ENCODE data around the gene POP5.
"Not testable (repeated sequence)": the region's sequence is repeated elsewhere in the genome, so short reads cannot be mapped to it uniquely, and the experiment has no call there.

The POP5 gene

GRCh38 chr12:120580787-120581723 is at the start of gene POP5:
Gene POP5 (minus strand): TSS chr12:120581402. CDS start chr12:120581362, 40 bp downstream.
- peak; percentile 94 for DNase-seq (ENCODE audit: low read depth)

GRCh38 chr12:120630104-120630892 is 49.1 kb upstream of the POP5 start:
- DNase-seq (ENCODE audit: low read depth) = no peak

GRCh38 chr12:120628919-120629318 is 47.7 kb upstream of the POP5 start:
- DNase-seq (ENCODE audit: low read depth) = no peak

GRCh38 chr12:120625557-120626419 is 44.6 kb upstream of the POP5 start:
- DNase-seq (ENCODE audit: low read depth) = no peak

- DNase-seq (ENCODE audit: low read depth) = no peak
Observed at GRCh38 chr12:120620624-120621023, 39.4 kb upstream of the POP5 start.

- DNase-seq (ENCODE audit: low read depth) = no peak
Observed at GRCh38 chr12:120618954-120619615, 37.9 kb upstream of the POP5 start.

GRCh38 chr12:120617767-120618166 is 36.6 kb upstream of the POP5 start:
- not testable (repeated sequence) for DNase-seq (ENCODE audit: low read depth)

- DNase-seq (ENCODE audit: low read depth) = not testable (repeated sequence)
Observed at GRCh38 chr12:120617193-120617592, 36.0 kb upstream of the POP5 start.

GRCh38 chr12:120614848-120615247 is 33.6 kb upstream of the POP5 start:
- no peak for DNase-seq (ENCODE audit: low read depth)

GRCh38 chr12:120611534-120611933 is 30.3 kb upstream of the POP5 start:
- not testable (repeated sequence) for DNase-seq (ENCODE audit: low read depth)

- no peak for DNase-seq (ENCODE audit: low read depth)
Observed at GRCh38 chr12:120610560-120610959, 29.4 kb upstream of the POP5 start.

GRCh38 chr12:120602416-120602815 is 21.2 kb upstream of the POP5 start:
- DNase-seq (ENCODE audit: low read depth) = not testable (repeated sequence)

GRCh38 chr12:120599672-120600552 is 18.7 kb upstream of the POP5 start:
- DNase-seq (ENCODE audit: low read depth) = no peak

- no peak for DNase-seq (ENCODE audit: low read depth)
Observed at GRCh38 chr12:120598674-120599463, 17.7 kb upstream of the POP5 start.

- DNase-seq (ENCODE audit: low read depth) = no peak
Observed at GRCh38 chr12:120597861-120598260, 16.7 kb upstream of the POP5 start.

GRCh38 chr12:120596901-120597300 is 15.7 kb upstream of the POP5 start:
- no peak for DNase-seq (ENCODE audit: low read depth)

GRCh38 chr12:120592121-120593049 is 11.2 kb upstream of the POP5 start:
- DNase-seq (ENCODE audit: low read depth) = no peak

GRCh38 chr12:120590741-120591407 is 9.7 kb upstream of the POP5 start:
- DNase-seq (ENCODE audit: low read depth) = no peak
